Left kidney (tissue), 2 donors: ENCODE data around the gene SLC35B1. TPM values are rescaled to one million over a fixed set of nuclear protein-coding genes. Genes with fewer than 3 reads are reported as not detected.
"Not testable (repeated sequence)": the region's sequence is repeated elsewhere in the genome, so short reads cannot be mapped to it uniquely, and the experiment has no call there.

Experiments
- DNase-seq: peaks from one replicate; pipeline ENCODE4 v3.0.0-alpha.2; 2013
- polyA plus RNA-seq: library from polyadenylated mRNA; unstranded; fragments of 120-200 nt; gene quantifications from one replicate; pipeline ENCODE4 v1.2.1, GENCODE V29; 2013; ENCODE audit not compliant: insufficient read length

SLC35B1 gene
- polyA plus RNA-seq, 1 donor, result 83.3 TPM

- DNase-seq, result no peak
Measured at GRCh38 chr17:49674507-49674906, 33.3 kb downstream of the SLC35B1 start.

GRCh38 chr17:49673679-49674078 lies 34.1 kb downstream of the SLC35B1 start:
- not testable (repeated sequence) for DNase-seq

- no peak for DNase-seq
Measured at GRCh38 chr17:49670641-49671040, 37.1 kb downstream of the SLC35B1 start.

- DNase-seq, result no peak
Measured at GRCh38 chr17:49670002-49670401, 37.8 kb downstream of the SLC35B1 start.

GRCh38 chr17:49667854-49668253 lies 39.9 kb downstream of the SLC35B1 start:
- no peak for DNase-seq

- DNase-seq, result no peak
Measured at GRCh38 chr17:49664706-49665211, 43.0 kb downstream of the SLC35B1 start.

- DNase-seq, result no peak
Measured at GRCh38 chr17:49659661-49660382, 47.9 kb downstream of the SLC35B1 start.

GRCh38 chr17:49656247-49656646 lies 51.5 kb downstream of the SLC35B1 start:
- no peak for DNase-seq

Other genes starting within 250 kb of the SLC35B1 start
- 2.9 TPM for gene NGFR, start 212.7 kb downstream of the SLC35B1 start, polyA plus RNA-seq
- gene NXPH3, start 132.1 kb downstream of the SLC35B1 start, polyA plus RNA-seq, result 0.76 TPM
- 70.9 TPM for gene SPOP, start 29.9 kb downstream of the SLC35B1 start, polyA plus RNA-seq
- gene FAM117A, start 56.2 kb upstream of the SLC35B1 start, polyA plus RNA-seq, result 17.3 TPM
- gene KAT7, start 80.7 kb upstream of the SLC35B1 start, polyA plus RNA-seq, result 58.3 TPM
- 0.67 TPM for gene TAC4, start 140.1 kb upstream of the SLC35B1 start, polyA plus RNA-seq